ENCODE data around the gene GRK6.
A peak's percentile ranks its signal among the peaks of the same experiment; 100 is the strongest.
"Not testable (repeated sequence)": the region's sequence is repeated elsewhere in the genome, so short reads cannot be mapped to it uniquely, and the experiment has no call there.

Gene GRK6

GRCh38 chr5:177484902-177485549 lies 58.5 kb downstream of the GRK6 start:
- Histone ChIP-seq H3K4me3 (ENCODE audit: low read depth, low read length) (no peak overlapping the region), H3K27me3 (replicated peaks) (no peaks in the 10 kb centered on the region), H3K27ac (no peak overlapping the region), H3K36me3 (replicated peaks) (peaks cover 87% of the 10 kb centered on the region)
- in situ Hi-C loops (cut with HindIII; ENCODE audit: low pct_ligation_motif_present, low sequenced_read_pairs), result no loop called here
- DNase-seq, result no peak
- no peak for TF ChIP-seq CTCF (IDR thresholded peaks at IDR 0.05; ENCODE audit: low read depth, low read length, missing control alignments)

GRCh38 chr5:177485753-177486152 lies 59.3 kb downstream of the GRK6 start:
- H3K27me3 ChIP-seq (replicated peaks); H3K4me3 ChIP-seq (ENCODE audit: low read depth, low read length); in situ Hi-C loops (cut with HindIII; ENCODE audit: low pct_ligation_motif_present, low sequenced_read_pairs); DNase-seq; H3K27ac ChIP-seq: not testable (repeated sequence)
- peaks cover 94% of the 10 kb centered on the region for H3K36me3 ChIP-seq (replicated peaks)

- no peaks in the 10 kb centered on the region for H3K27me3 ChIP-seq (replicated peaks)
- no peak for DNase-seq
- peaks cover 96% of the 10 kb centered on the region for H3K36me3 ChIP-seq (replicated peaks)
- in situ Hi-C loops (cut with HindIII; ENCODE audit: low pct_ligation_motif_present, low sequenced_read_pairs), result no loop called here
- H3K27ac ChIP-seq, result no peak overlapping the region
- H3K4me3 ChIP-seq (ENCODE audit: low read depth, low read length), result no peak overlapping the region
- TF ChIP-seq CTCF (IDR thresholded peaks at IDR 0.05; ENCODE audit: low read depth, low read length, missing control alignments), result no peak
These were observed 59.8 kb downstream of the GRK6 start for GRCh38 chr5:177486256-177486655.

GRCh38 chr5:177487144-177487543 lies 60.7 kb downstream of the GRK6 start:
- H3K4me3 ChIP-seq (ENCODE audit: low read depth, low read length), result no peak overlapping the region
- TF ChIP-seq CTCF (IDR thresholded peaks at IDR 0.05; ENCODE audit: low read depth, low read length, missing control alignments), result no peak
- no peaks in the 10 kb centered on the region for H3K27me3 ChIP-seq (replicated peaks)
- no peak overlapping the region for H3K27ac ChIP-seq
- no peak for DNase-seq
- in situ Hi-C loops (cut with HindIII; ENCODE audit: low pct_ligation_motif_present, low sequenced_read_pairs), result no loop called here
- H3K36me3 ChIP-seq (replicated peaks), result peaks cover 94% of the 10 kb centered on the region

- Histone ChIP-seq H3K27ac (no peak overlapping the region), H3K36me3 (replicated peaks) (peaks cover 97% of the 10 kb centered on the region), H3K4me3 (ENCODE audit: low read depth, low read length) (no peak overlapping the region), H3K27me3 (replicated peaks) (no peaks in the 10 kb centered on the region)
- no peak for DNase-seq
- TF ChIP-seq CTCF (IDR thresholded peaks at IDR 0.05; ENCODE audit: low read depth, low read length, missing control alignments), result peak; percentile 17
- in situ Hi-C loops (cut with HindIII; ENCODE audit: low pct_ligation_motif_present, low sequenced_read_pairs), result no loop called here
These were observed 61.5 kb downstream of the GRK6 start for GRCh38 chr5:177487975-177488374.

- no peaks in the 10 kb centered on the region for H3K27me3 ChIP-seq (replicated peaks)
- H3K36me3 ChIP-seq (replicated peaks), result peaks cover 97% of the 10 kb centered on the region
- no peak overlapping the region for H3K27ac ChIP-seq
- H3K4me3 ChIP-seq (ENCODE audit: low read depth, low read length), result no peak overlapping the region
- peak; percentile 51 for TF ChIP-seq CTCF (IDR thresholded peaks at IDR 0.05; ENCODE audit: low read depth, low read length, missing control alignments)
- in situ Hi-C loops (cut with HindIII; ENCODE audit: low pct_ligation_motif_present, low sequenced_read_pairs), result no loop called here
- no peak for DNase-seq
These were observed 62.7 kb downstream of the GRK6 start for GRCh38 chr5:177489119-177489716.

All from brain microvascular endothelial cell (primary cell).